Mononuclear cell (primary cell): ENCODE measurements around the gene GPR137B. TPM values are rescaled to one million over a fixed set of nuclear protein-coding genes. Genes with fewer than 3 reads are reported as not detected.
"Not testable (repeated sequence)": the region's sequence is repeated elsewhere in the genome, so short reads cannot be mapped to it uniquely, and the experiment has no call there.

ENCODE experiments used
- H3K27me3 ChIP-seq: 2 replicates; pipeline ENCODE4 v1.6.0; 2011; ENCODE audit warnings: low read length, control low read depth; ENCODE audit not compliant: insufficient read depth
- H3K4me1 ChIP-seq: 2 replicates; pipeline ENCODE4 v1.5.1; 2011; ENCODE audit warnings: mild to moderate bottlenecking, low read length, control low read depth; ENCODE audit not compliant: insufficient read depth
- H3K4me3 ChIP-seq: 2 replicates; pipeline ENCODE4 v1.5.1; 2011; ENCODE audit warnings: mild to moderate bottlenecking, low read length, moderate library complexity
- H3K9me3 ChIP-seq: 2 replicates; pipeline ENCODE4 v1.5.1; 2011; ENCODE audit warnings: low read depth, mild to moderate bottlenecking, control low read depth, low read length
- total RNA-seq: library from RNA; depleted of rRNA; stranded (reverse); fragments of >200 nt; gene quantifications from one replicate; pipeline ENCODE4 v1.2.3, GENCODE V29; 2012

Gene GPR137B
- total RNA-seq, 1 donor = 16.1 TPM

GRCh38 chr1:236175642-236176336, 33.5 kb downstream of the GPR137B start:
- no peaks in the 10 kb centered on the region for H3K4me1 ChIP-seq
- H3K4me3 ChIP-seq = no peak overlapping the region
- no peaks in the 10 kb centered on the region for H3K27me3 ChIP-seq
- no peaks in the 10 kb centered on the region for H3K9me3 ChIP-seq

DNA sequence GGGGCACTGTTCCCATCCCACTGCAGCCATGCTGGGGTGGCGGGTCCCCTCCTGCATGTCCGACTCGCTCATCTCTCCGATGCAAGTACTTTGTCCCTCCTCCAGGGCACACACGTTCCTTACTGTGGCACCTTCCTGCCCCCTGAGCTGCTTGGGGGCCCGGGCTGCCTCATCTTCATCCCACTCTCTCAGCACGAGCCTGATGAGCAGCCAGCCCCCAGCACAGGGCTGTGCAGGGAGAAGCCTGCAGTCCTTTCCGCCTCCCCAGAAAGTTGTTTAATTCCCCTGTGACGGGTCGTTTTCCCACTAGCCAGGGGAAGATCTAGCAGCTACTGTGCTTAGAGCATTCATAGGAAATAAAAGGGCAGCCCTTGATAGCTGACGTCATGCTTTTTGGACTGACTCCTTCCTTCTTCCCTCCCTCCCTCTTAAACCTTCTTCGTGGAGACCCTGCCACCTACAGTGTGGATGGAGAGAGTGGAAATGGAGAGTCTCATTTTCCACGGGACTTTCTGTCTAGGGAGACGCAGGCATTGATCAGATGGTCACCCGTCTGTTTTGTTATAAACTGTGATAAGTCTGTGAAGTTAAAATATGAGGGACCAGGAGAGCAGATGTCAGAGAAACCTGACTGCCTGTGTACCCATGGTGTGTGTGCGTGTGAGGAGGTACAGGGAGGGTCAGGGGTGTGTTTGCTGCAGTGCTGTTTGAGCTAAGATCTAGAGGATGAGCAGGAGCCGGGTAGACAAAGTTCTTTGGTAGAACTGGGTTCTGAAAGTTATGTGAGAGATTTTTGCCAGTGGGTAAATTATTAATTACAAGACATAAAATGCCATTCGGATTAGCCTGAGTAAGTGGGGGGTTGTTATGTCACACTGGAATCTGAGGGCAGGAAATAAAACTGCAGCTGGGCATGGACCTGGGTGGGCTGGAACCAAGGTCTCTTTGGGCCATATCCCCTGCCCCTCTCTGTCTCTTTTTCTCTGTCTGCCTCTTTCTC, 34.3 kb downstream of the GPR137B start:
- Histone ChIP-seq H3K4me3 (no peak overlapping the region), H3K9me3 (no peaks in the 10 kb centered on the region), H3K27me3 (no peaks in the 10 kb centered on the region), H3K4me1 (no peaks in the 10 kb centered on the region)

DNA sequence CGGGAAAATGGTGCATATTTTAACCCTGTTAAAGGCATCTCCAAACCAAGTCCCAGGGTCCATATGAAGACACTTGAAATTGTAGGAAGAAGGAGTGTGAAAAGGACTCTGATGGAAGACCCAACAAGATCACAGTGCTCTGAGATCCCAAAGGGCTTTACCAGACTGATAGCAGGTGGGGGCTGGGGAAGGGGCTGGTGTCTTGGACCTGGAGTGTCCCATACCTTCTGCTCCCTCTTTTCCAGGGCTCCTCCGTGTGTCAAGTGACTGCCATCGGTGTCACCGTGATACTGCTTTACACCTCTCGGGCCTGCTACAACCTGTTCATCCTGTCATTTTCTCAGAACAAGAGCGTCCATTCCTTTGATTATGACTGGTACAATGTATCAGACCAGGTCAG, 37.3 kb downstream of the GPR137B start:
- Histone ChIP-seq H3K27me3 (no peaks in the 10 kb centered on the region), H3K9me3 (no peaks in the 10 kb centered on the region), H3K4me1 (no peaks in the 10 kb centered on the region), H3K4me3 (no peak overlapping the region)

- no peak overlapping the region for H3K4me3 ChIP-seq
- no peaks in the 10 kb centered on the region for H3K4me1 ChIP-seq
- no peaks in the 10 kb centered on the region for H3K27me3 ChIP-seq
- H3K9me3 ChIP-seq = no peaks in the 10 kb centered on the region
Observed at GRCh38 chr1:236181059-236181458, 38.7 kb downstream of the GPR137B start.

- Histone ChIP-seq H3K9me3 (no peaks in the 10 kb centered on the region), H3K27me3 (no peaks in the 10 kb centered on the region)
Observed at GRCh38 chr1:236185687-236186086, 43.3 kb downstream of the GPR137B start.

DNA sequence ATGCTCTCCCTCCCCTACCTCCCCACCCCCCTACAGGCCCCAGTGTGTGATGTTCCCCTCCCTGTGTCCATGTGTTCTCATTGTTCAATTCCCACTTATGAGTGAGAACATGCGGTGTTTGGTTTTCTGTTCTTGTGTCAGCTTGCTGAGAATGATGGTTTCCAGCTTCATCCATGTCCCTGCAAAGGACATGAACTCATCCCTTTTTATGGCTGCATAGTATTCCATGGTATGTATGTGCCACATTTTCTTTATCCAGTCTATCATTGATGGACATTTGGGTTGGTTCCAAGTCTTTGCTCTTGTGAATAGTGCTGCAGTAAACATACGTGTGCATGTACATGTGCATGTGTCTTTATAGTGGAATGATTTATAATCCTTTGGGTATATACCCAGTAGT, 44.1 kb downstream of the GPR137B start:
- H3K9me3 ChIP-seq, H3K4me3 ChIP-seq, H3K27me3 ChIP-seq, H3K4me1 ChIP-seq: not testable (repeated sequence)

More at GRCh38 chr1:236185687-236186086, 43.3 kb downstream of the GPR137B start:
- Histone ChIP-seq H3K4me3 (no peak overlapping the region), H3K4me1 (no peaks in the 10 kb centered on the region)

DNA sequence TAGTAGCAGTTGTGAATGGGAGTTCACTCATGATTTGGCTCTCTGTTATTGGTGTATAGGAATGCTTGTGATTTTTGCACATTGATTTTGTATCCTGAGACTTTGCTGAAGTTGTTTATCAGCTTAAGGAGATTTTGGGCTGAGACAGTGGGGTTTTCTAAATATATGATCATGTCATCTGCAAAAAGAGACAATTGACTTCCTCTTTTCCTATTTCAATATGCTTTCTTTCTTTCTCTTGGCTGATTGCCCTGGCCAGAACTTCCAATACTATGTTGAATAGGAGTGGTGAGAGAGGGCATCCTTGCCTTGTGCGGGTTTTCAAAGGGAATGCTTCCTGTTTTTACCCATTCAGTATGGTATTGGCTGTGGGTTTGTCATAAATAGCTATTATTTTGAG, 45.7 kb downstream of the GPR137B start:
- not testable (repeated sequence) for H3K4me3 ChIP-seq, H3K4me1 ChIP-seq, H3K27me3 ChIP-seq, H3K9me3 ChIP-seq

GRCh38 chr1:236193184-236193583, 50.8 kb downstream of the GPR137B start:
- Histone ChIP-seq H3K4me3 (no peak overlapping the region), H3K9me3 (peaks cover 9% of the 10 kb centered on the region), H3K4me1 (no peaks in the 10 kb centered on the region), H3K27me3 (no peaks in the 10 kb centered on the region)

- Histone ChIP-seq H3K4me3 (no peak overlapping the region), H3K9me3 (peaks cover 40% of the 10 kb centered on the region), H3K27me3 (no peaks in the 10 kb centered on the region), H3K4me1 (no peaks in the 10 kb centered on the region)
Observed at GRCh38 chr1:236200925-236201324, 58.6 kb downstream of the GPR137B start.

DNA sequence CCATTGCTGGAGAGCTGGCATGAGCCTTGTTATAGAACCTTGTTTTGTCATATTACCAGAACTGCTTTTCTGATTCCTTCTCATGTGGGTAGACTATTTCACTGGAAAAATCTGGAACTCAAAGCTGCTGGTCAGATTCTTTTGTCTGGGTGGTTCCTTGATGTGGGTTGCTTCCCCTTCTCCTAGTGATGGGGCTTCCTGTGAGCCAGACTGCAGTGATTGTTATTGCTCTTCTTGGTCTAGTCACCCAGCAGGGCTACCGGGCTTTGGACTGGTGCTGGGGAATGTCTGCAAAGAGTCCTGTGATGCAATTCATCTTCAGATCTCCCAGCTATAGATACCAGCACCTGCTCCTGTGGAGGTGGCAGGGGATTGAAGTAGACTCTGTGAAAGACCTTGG, 59.4 kb downstream of the GPR137B start:
- peaks cover 36% of the 10 kb centered on the region for H3K9me3 ChIP-seq
- H3K27me3 ChIP-seq = no peaks in the 10 kb centered on the region
- H3K4me3 ChIP-seq = no peak overlapping the region
- no peaks in the 10 kb centered on the region for H3K4me1 ChIP-seq

DNA sequence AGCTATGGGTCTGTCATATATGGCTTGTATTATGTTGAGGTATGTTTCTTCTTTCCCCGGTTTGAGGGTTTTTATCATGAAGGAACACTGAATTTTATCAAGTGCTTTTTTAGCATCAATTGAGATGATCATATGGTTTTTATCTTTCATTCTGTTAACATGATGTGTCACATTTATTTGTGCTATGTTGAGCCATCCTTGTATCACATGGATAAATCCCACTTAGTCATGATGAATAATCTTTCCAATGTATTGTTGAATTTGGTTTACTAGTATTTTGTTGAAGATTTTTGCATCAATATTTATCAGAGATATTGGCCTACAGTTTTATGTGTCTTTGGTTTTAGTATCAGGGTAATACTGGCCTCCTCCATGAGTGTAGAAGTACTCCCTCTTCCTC, 61.7 kb downstream of the GPR137B start:
- H3K9me3 ChIP-seq = peaks cover 22% of the 10 kb centered on the region
- no peaks in the 10 kb centered on the region for H3K4me1 ChIP-seq
- no peaks in the 10 kb centered on the region for H3K27me3 ChIP-seq
- no peak overlapping the region for H3K4me3 ChIP-seq

GRCh38 chr1:236204656-236205055, 62.3 kb downstream of the GPR137B start:
- H3K4me3 ChIP-seq = no peak overlapping the region
- no peaks in the 10 kb centered on the region for H3K4me1 ChIP-seq
- peaks cover 17% of the 10 kb centered on the region for H3K9me3 ChIP-seq

GRCh38 chr1:236206548-236206947, 64.2 kb downstream of the GPR137B start:
- H3K9me3 ChIP-seq = no peaks in the 10 kb centered on the region
- no peak overlapping the region for H3K4me3 ChIP-seq
- no peaks in the 10 kb centered on the region for H3K27me3 ChIP-seq
- H3K4me1 ChIP-seq = no peaks in the 10 kb centered on the region

More at GRCh38 chr1:236204656-236205055, 62.3 kb downstream of the GPR137B start:
- no peaks in the 10 kb centered on the region for H3K27me3 ChIP-seq

GRCh38 chr1:236207121-236207520, 64.8 kb downstream of the GPR137B start:
- H3K27me3 ChIP-seq = no peaks in the 10 kb centered on the region
- H3K9me3 ChIP-seq = no peaks in the 10 kb centered on the region
- no peak overlapping the region for H3K4me3 ChIP-seq
- H3K4me1 ChIP-seq = no peaks in the 10 kb centered on the region

- H3K27me3 ChIP-seq = no peaks in the 10 kb centered on the region
- no peaks in the 10 kb centered on the region for H3K9me3 ChIP-seq
- H3K4me3 ChIP-seq = no peak overlapping the region
- H3K4me1 ChIP-seq = no peaks in the 10 kb centered on the region
Observed at GRCh38 chr1:236207569-236207968, 65.2 kb downstream of the GPR137B start.
